AG04450 (cell line): ENCODE measurements around the gene ITFG1. TPM values are rescaled to one million over a fixed set of nuclear protein-coding genes. Genes with fewer than 3 reads are reported as not detected.

ENCODE experiments used
- CTCF ChIA-PET: fragments of 300-600, 350-600 bp; formaldehyde crosslinking; extraction: SDS; loops from one replicate; lab custom pipeline; 2022; ENCODE audit warnings: antibody characterized with exemption, inconsistent platforms; lab: Charles Lee
- POLR2A ChIA-PET: fragments of 350-600 bp; formaldehyde crosslinking; extraction: SDS; loops from one replicate; lab custom pipeline; 2021; ENCODE audit warnings: antibody characterized with exemption, inconsistent platforms; lab: Yijun Ruan, JAX
- DNase-seq: peaks from one replicate; pipeline ENCODE4 v3.0.0-alpha.2; 2011; ENCODE audit warnings: low read depth, low spot score
- H3K27ac ChIP-seq: one replicate; pipeline ENCODE4 v1.5.1; 2012; ENCODE audit warnings: low read depth, low read length, control low read depth
- H3K27me3 ChIP-seq: one replicate; pipeline ENCODE4 v1.6.0; 2012; ENCODE audit warnings: low read length; ENCODE audit not compliant: control insufficient read depth, insufficient read depth
- H3K4me3 ChIP-seq: 2 replicates; pipeline ENCODE4 v1.5.1; 2011; ENCODE audit warnings: mild to moderate bottlenecking, low read depth, low read length, control low read depth
- H3K9me3 ChIP-seq: 2 replicates; pipeline ENCODE4 v1.5.1; 2012; ENCODE audit warnings: low read length; ENCODE audit not compliant: control insufficient read depth, insufficient read depth
- CTCF ChIP-seq: IDR thresholded peaks from 2 replicates; pipeline ENCODE4 v1.5.1; 2011; ENCODE audit warnings: low read depth, low read length, control low read depth, inconsistent platforms
- polyA plus RNA-seq: library from polyadenylated mRNA; depleted of rRNA; stranded (reverse); fragments of >200 nt; gene quantifications from 2 replicates; pipeline ENCODE4 v1.2.3, GENCODE V29; 2011

ITFG1 gene
- polyA plus RNA-seq, 1 experiment, result 125 TPM

- POLR2A ChIA-PET, result no interaction called here
- H3K4me3 ChIP-seq, result no peak overlapping the region
- DNase-seq, result peak; percentile 16
- no peaks in the 10 kb centered on the region; the same call in 1 of the 2 replicates for H3K9me3 ChIP-seq
- no peak overlapping the region for H3K27ac ChIP-seq
- CTCF ChIA-PET, result interaction anchor here (0.9 kb wide), 1 partner anchor 661 kb away, joined by 3 read pairs; no protein-coding TSS in a partner anchor
- no peaks in the 10 kb centered on the region for H3K27me3 ChIP-seq
- TF ChIP-seq CTCF, result no peak
Measured at GRCh38 chr16:47503936-47504335, 43.1 kb upstream of the ITFG1 start.

GRCh38 chr16:47499700-47500264 lies 38.9 kb upstream of the ITFG1 start:
- H3K4me3 ChIP-seq, result no peak overlapping the region
- no peaks in the 10 kb centered on the region for H3K27me3 ChIP-seq
- ChIA-PET CTCF (no interaction called here), POLR2A (no interaction called here)
- no peak for DNase-seq
- H3K27ac ChIP-seq, result no peak overlapping the region
- TF ChIP-seq CTCF, result no peak
- no peaks in the 10 kb centered on the region; the same call in 1 of the 2 replicates for H3K9me3 ChIP-seq

GRCh38 chr16:47499080-47499699 lies 38.3 kb upstream of the ITFG1 start:
- CTCF ChIA-PET, result no interaction called here
- no peaks in the 10 kb centered on the region for H3K9me3 ChIP-seq

GRCh38 chr16:47493381-47494337 lies 32.8 kb upstream of the ITFG1 start:
- H3K27me3 ChIP-seq, result no peaks in the 10 kb centered on the region
- peaks cover 5% of the 10 kb centered on the region for H3K9me3 ChIP-seq
- no peak for TF ChIP-seq CTCF
- ChIA-PET POLR2A (no interaction called here), CTCF (interaction anchor here (0.5 to 0.6 kb wide), 2 partner anchors 37 to 352 kb away, joined by 3 to 4 read pairs; no protein-coding TSS in a partner anchor)
- no peak overlapping the region for H3K27ac ChIP-seq
- no peak for DNase-seq
- no peak overlapping the region for H3K4me3 ChIP-seq

More at GRCh38 chr16:47499080-47499699, 38.3 kb upstream of the ITFG1 start:
- Histone ChIP-seq H3K4me3 (no peak overlapping the region), H3K27me3 (no peaks in the 10 kb centered on the region), H3K27ac (no peak overlapping the region)
- POLR2A ChIA-PET, result no interaction called here
- no peak for DNase-seq
- no peak for TF ChIP-seq CTCF
